Activated CD4-positive, alpha-beta T cell treated with anti-CD3 and anti-CD28 coated beads, Interleukin-2, amount 10 ng/mL, durations not matched to agents 7 days and 5 days (primary cell): ENCODE data around the gene ZNF445. TPM values are rescaled to one million over a fixed set of nuclear protein-coding genes. Genes with fewer than 3 reads are reported as not detected.
A peak's percentile ranks its signal among the peaks of the same experiment; 100 is the strongest.
"Not testable (repeated sequence)": the region's sequence is repeated elsewhere in the genome, so short reads cannot be mapped to it uniquely, and the experiment has no call there.

ENCODE experiments used
- CTCF ChIA-PET: fragments of 350-600 bp; sonication (Branson Sonifier 250); formaldehyde crosslinking; loops from one replicate; lab custom pipeline; 2021; ENCODE audit warnings: antibody characterized with exemption; lab: Charles Lee
- POLR2A ChIA-PET: fragments of 350-600 bp; sonication (Branson Sonifier 250); formaldehyde crosslinking; loops from one replicate; lab custom pipeline; 2021; ENCODE audit warnings: antibody characterized with exemption; lab: Charles Lee
- DNase-seq: peaks from one replicate; pipeline ENCODE4 v3.0.0-alpha.2; 2020
- H3K27ac Mint-ChIP-seq: one replicate; pipeline ENCODE4 v1.8.0; 2021; ENCODE audit warnings: mild to moderate bottlenecking, moderate library complexity, mixed read lengths
- H3K27me3 Mint-ChIP-seq: one replicate; pipeline ENCODE4 v1.8.0; 2021; ENCODE audit warnings: mixed read lengths
- H3K36me3 Mint-ChIP-seq: one replicate; pipeline ENCODE4 v1.8.0; 2021; ENCODE audit warnings: low read depth, mixed read lengths
- H3K4me1 Mint-ChIP-seq: one replicate; pipeline ENCODE4 v1.8.0; 2021; ENCODE audit warnings: mixed read lengths
- H3K4me3 Mint-ChIP-seq: one replicate; pipeline ENCODE4 v1.8.0; 2021; ENCODE audit warnings: mild to moderate bottlenecking, moderate library complexity, mixed read lengths
- H3K9me3 Mint-ChIP-seq: one replicate; pipeline ENCODE4 v1.8.0; 2021; ENCODE audit warnings: mixed read lengths
- total RNA-seq, 2 experiments: library from RNA; stranded (reverse); gene quantifications; one replicate each; pipeline ENCODE4 v1.2.3, GENCODE V29; 2021

Gene ZNF445
- total RNA-seq, 2 experiments from 2014 or later = 22.4 to 24.9 TPM

- H3K27me3 Mint-ChIP-seq, DNase-seq, H3K27ac Mint-ChIP-seq, CTCF ChIA-PET, H3K4me1 Mint-ChIP-seq, POLR2A ChIA-PET, H3K4me3 Mint-ChIP-seq: not testable (repeated sequence)
- Mint-ChIP-seq H3K9me3 (peaks cover 70% of the 10 kb centered on the region), H3K36me3 (peaks cover 80% of the 10 kb centered on the region)
Observed at GRCh38 chr3:44503178-44503577, 25.7 kb upstream of the ZNF445 start.

GRCh38 chr3:44501971-44502370 lies 24.5 kb upstream of the ZNF445 start:
- peaks cover 72% of the 10 kb centered on the region for H3K9me3 Mint-ChIP-seq
- no peaks in the 10 kb centered on the region for H3K27me3 Mint-ChIP-seq
- peaks cover 3% of the 10 kb centered on the region for H3K4me1 Mint-ChIP-seq
- no peak overlapping the region for H3K4me3 Mint-ChIP-seq
- DNase-seq = no peak
- H3K36me3 Mint-ChIP-seq = peaks cover 83% of the 10 kb centered on the region
- ChIA-PET POLR2A (no interaction called here), CTCF (interaction anchor here (0.6 to 1.0 kb wide), 2 partner anchors 41 to 242 kb away, joined by 3 read pairs; no protein-coding TSS in a partner anchor)
- H3K27ac Mint-ChIP-seq = no peak overlapping the region

GRCh38 chr3:44499899-44500168 lies 22.4 kb upstream of the ZNF445 start:
- Mint-ChIP-seq H3K36me3 (peaks cover 75% of the 10 kb centered on the region), H3K9me3 (peaks cover 58% of the 10 kb centered on the region)
- DNase-seq, CTCF ChIA-PET, H3K27me3 Mint-ChIP-seq, H3K27ac Mint-ChIP-seq, H3K4me1 Mint-ChIP-seq, H3K4me3 Mint-ChIP-seq, POLR2A ChIA-PET: not testable (repeated sequence)

GRCh38 chr3:44499149-44499898 lies 21.9 kb upstream of the ZNF445 start:
- no peak overlapping the region for H3K4me3 Mint-ChIP-seq
- no peak for DNase-seq
- POLR2A ChIA-PET = no interaction called here
- peaks cover 59% of the 10 kb centered on the region for H3K9me3 Mint-ChIP-seq
- CTCF ChIA-PET = no interaction called here
- no peaks in the 10 kb centered on the region for H3K27me3 Mint-ChIP-seq
- H3K27ac Mint-ChIP-seq = no peak overlapping the region
- H3K36me3 Mint-ChIP-seq = peaks cover 77% of the 10 kb centered on the region
- no peaks in the 10 kb centered on the region for H3K4me1 Mint-ChIP-seq

- no peak overlapping the region for H3K27ac Mint-ChIP-seq
- peaks cover 64% of the 10 kb centered on the region for H3K36me3 Mint-ChIP-seq
- ChIA-PET CTCF (interaction anchor here (0.6 kb wide), 1 partner anchor 14 kb away, joined by 3 read pairs; no protein-coding TSS in a partner anchor), POLR2A (no interaction called here)
- no peaks in the 10 kb centered on the region for H3K27me3 Mint-ChIP-seq
- DNase-seq = no peak
- peaks cover 59% of the 10 kb centered on the region for H3K9me3 Mint-ChIP-seq
- no peak overlapping the region for H3K4me3 Mint-ChIP-seq
- no peaks in the 10 kb centered on the region for H3K4me1 Mint-ChIP-seq
Observed at GRCh38 chr3:44495636-44496415, 18.4 kb upstream of the ZNF445 start.

GRCh38 chr3:44492496-44492895 lies 15.0 kb upstream of the ZNF445 start:
- ChIA-PET POLR2A (no interaction called here), CTCF (interaction anchor here (1.4 kb wide), 1 partner anchor 18 kb away, joined by 6 read pairs; no protein-coding TSS in a partner anchor)
- no peaks in the 10 kb centered on the region for H3K4me1 Mint-ChIP-seq
- peaks cover 44% of the 10 kb centered on the region for H3K36me3 Mint-ChIP-seq
- H3K27me3 Mint-ChIP-seq = no peaks in the 10 kb centered on the region
- H3K9me3 Mint-ChIP-seq = peaks cover 52% of the 10 kb centered on the region
- no peak overlapping the region for H3K4me3 Mint-ChIP-seq
- no peak overlapping the region for H3K27ac Mint-ChIP-seq
- DNase-seq = no peak

- peaks cover 3% of the 10 kb centered on the region for H3K27me3 Mint-ChIP-seq
- ChIA-PET POLR2A (no interaction called here), CTCF (no interaction called here)
- H3K4me3 Mint-ChIP-seq = no peak overlapping the region
- DNase-seq = no peak
- no peaks in the 10 kb centered on the region for H3K36me3 Mint-ChIP-seq
- peaks cover 5% of the 10 kb centered on the region for H3K4me1 Mint-ChIP-seq
- no peak overlapping the region for H3K27ac Mint-ChIP-seq
- H3K9me3 Mint-ChIP-seq = peaks cover 21% of the 10 kb centered on the region
Observed at GRCh38 chr3:44482721-44483120, 5.3 kb upstream of the ZNF445 start.

GRCh38 chr3:44478606-44479094 lies 1.2 kb upstream of the ZNF445 start:
- POLR2A ChIA-PET = no interaction called here
- CTCF ChIA-PET = interaction anchor here (1.6 kb wide), 1 partner anchor 10 kb away, joined by 4 read pairs; no protein-coding TSS in a partner anchor

GRCh38 chr3:44478055-44478468 lies 592 bp upstream of the ZNF445 start:
- Mint-ChIP-seq H3K27me3 (no peaks in the 10 kb centered on the region), H3K4me1 (peaks cover 26% of the 10 kb centered on the region), H3K27ac (peak overlapping the region; percentile 95), H3K4me3 (peak overlapping the region; percentile 93), H3K36me3 (peaks cover 5% of the 10 kb centered on the region), H3K9me3 (no peaks in the 10 kb centered on the region)
- no peak for DNase-seq
- ChIA-PET CTCF (interaction anchor here (0.9 to 1.6 kb wide), 2 partner anchors 10 to 11 kb away, joined by 3 to 4 read pairs; no protein-coding TSS in a partner anchor), POLR2A (no interaction called here)

More at GRCh38 chr3:44478606-44479094, 1.2 kb upstream of the ZNF445 start:
- Mint-ChIP-seq H3K4me3 (no peak overlapping the region), H3K9me3 (no peaks in the 10 kb centered on the region), H3K27me3 (no peaks in the 10 kb centered on the region), H3K4me1 (peaks cover 26% of the 10 kb centered on the region), H3K27ac (no peak overlapping the region), H3K36me3 (peaks cover 5% of the 10 kb centered on the region)
- DNase-seq = no peak

GRCh38 chr3:44476963-44477311 lies 533 bp downstream of the ZNF445 start:
- Mint-ChIP-seq H3K27me3 (no peaks in the 10 kb centered on the region), H3K4me1 (peaks cover 28% of the 10 kb centered on the region), H3K27ac (peak overlapping the region; percentile 90), H3K36me3 (peaks cover 5% of the 10 kb centered on the region), H3K4me3 (peak overlapping the region; percentile 93), H3K9me3 (no peaks in the 10 kb centered on the region)
- CTCF ChIA-PET = no interaction called here
- DNase-seq = no peak
- POLR2A ChIA-PET = no interaction called here

- Mint-ChIP-seq H3K27ac (peak overlapping the region; percentile 90), H3K4me1 (peaks cover 34% of the 10 kb centered on the region), H3K36me3 (peaks cover 8% of the 10 kb centered on the region), H3K4me3 (peak overlapping the region; percentile 93), H3K27me3 (no peaks in the 10 kb centered on the region), H3K9me3 (no peaks in the 10 kb centered on the region)
- CTCF ChIA-PET = no interaction called here
- POLR2A ChIA-PET = no interaction called here
- DNase-seq = peak; percentile 30
Observed at GRCh38 chr3:44476181-44476611, 1.3 kb downstream of the ZNF445 start.

- Mint-ChIP-seq H3K4me1 (peaks cover 38% of the 10 kb centered on the region), H3K36me3 (peaks cover 19% of the 10 kb centered on the region), H3K4me3 (peak overlapping the region; percentile 35)
- POLR2A ChIA-PET, H3K9me3 Mint-ChIP-seq, H3K27me3 Mint-ChIP-seq, CTCF ChIA-PET, DNase-seq, H3K27ac Mint-ChIP-seq: not testable (repeated sequence)
Observed at GRCh38 chr3:44474886-44475285, 2.6 kb downstream of the ZNF445 start.

GRCh38 chr3:44470430-44470829 lies 7.0 kb downstream of the ZNF445 start:
- H3K36me3 Mint-ChIP-seq = peaks cover 43% of the 10 kb centered on the region
- H3K4me1 Mint-ChIP-seq = peaks cover 26% of the 10 kb centered on the region
- no peaks in the 10 kb centered on the region for H3K9me3 Mint-ChIP-seq
- CTCF ChIA-PET = interaction anchor here (1.2 kb wide), 1 partner anchor 16 kb away, joined by 4 read pairs; no protein-coding TSS in a partner anchor
- no peak overlapping the region for H3K4me3 Mint-ChIP-seq
- H3K27me3 Mint-ChIP-seq = no peaks in the 10 kb centered on the region
- no peak overlapping the region for H3K27ac Mint-ChIP-seq
- DNase-seq = no peak
- POLR2A ChIA-PET = no interaction called here
